ENCODE data around the gene C10orf90. TPM values are rescaled to one million over a fixed set of nuclear protein-coding genes. Genes with fewer than 3 reads are reported as not detected.

The C10orf90 gene
- total and polyA plus RNA-seq, 2 of the 8 experiments (the other 6 are each of a cell fraction or from before 2014, with no cell fraction given), result 0.21 TPM; not detected in 1

GRCh38 chr10:126576336-126576735 lies 94.2 kb downstream of the C10orf90 start (continued):
- TF ChIP-seq TCF12 (IDR thresholded peaks at IDR 0.05; ENCODE audit: low read depth, low read length) (no peak), EZH2 (IDR thresholded peaks at IDR 0.05; ENCODE audit: low read depth, low read length, severe bottlenecking) (no peak), ZNF274 (IDR thresholded peaks at IDR 0.05; ENCODE audit: borderline replicate concordance, extremely low read depth, low read length) (no peak), EGR1 (IDR thresholded peaks at IDR 0.05; ENCODE audit: borderline replicate concordance, low read depth, low read length) (no peak)

Measured in H1 (cell line).